ENCODE results near the gene ZDHHC16.

The ZDHHC16 gene

DNA sequence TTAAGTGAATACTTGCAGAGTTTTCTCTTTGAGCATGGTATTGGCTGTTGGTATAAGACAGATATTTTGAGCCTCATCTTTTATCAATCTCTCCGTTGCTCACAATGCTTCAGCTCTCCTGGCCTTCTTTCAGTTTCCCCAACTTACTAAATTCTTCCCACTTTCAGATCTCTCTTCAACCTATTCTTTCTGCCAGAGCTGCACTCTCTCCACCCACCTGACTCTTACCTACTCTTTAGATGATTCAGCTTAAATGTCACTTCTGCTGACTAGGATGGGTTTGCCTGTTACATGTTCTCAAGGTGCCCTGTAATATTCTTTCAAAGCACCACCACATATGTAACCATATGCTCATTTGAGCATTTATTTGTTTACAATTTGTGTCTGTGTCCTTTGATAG is 1.8 kb upstream of the ZDHHC16 start:
- Histone ChIP-seq H3K9ac (ENCODE audit: low read depth, low read length) (no peak overlapping the region), H3K4me3 (ENCODE audit: low read depth, low read length) (no peak overlapping the region), H3K36me3 (ENCODE audit: control insufficient read depth, insufficient read depth, low read length) (peaks cover 4% of the 10 kb centered on the region), H3K27me3 (ENCODE audit: control insufficient read depth, insufficient read depth, low read length) (no peaks in the 10 kb centered on the region), H3K4me1 (ENCODE audit: control insufficient read depth, insufficient read depth, low read length) (no peaks in the 10 kb centered on the region), H3K9me3 (ENCODE audit: control insufficient read depth, insufficient read depth, low read length) (no peaks in the 10 kb centered on the region)

DNA sequence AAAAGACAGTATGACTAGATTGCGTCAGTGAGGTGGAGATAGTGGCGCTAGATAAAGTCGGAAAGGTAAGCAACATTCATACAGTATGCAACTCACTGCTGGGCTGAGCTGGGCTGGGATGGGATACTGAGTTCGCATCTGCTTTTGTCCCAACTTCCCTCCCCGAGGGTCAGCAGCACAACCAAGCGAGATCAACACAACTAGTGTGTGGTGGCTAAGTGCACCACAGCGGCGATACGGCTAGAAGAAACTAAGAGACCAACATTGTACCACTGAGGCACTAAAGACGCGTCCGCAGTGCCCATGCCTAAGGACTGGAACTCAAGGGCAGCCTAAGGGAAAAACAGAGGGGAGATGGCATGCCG is 636 bp upstream of the ZDHHC16 start:
- Histone ChIP-seq H3K4me1 (ENCODE audit: control insufficient read depth, insufficient read depth, low read length) (no peaks in the 10 kb centered on the region), H3K9ac (ENCODE audit: low read depth, low read length) (peak overlapping the region; percentile 86), H3K36me3 (ENCODE audit: control insufficient read depth, insufficient read depth, low read length) (no peaks in the 10 kb centered on the region)

GRCh38 chr10:97450828-97451227 is 4.9 kb downstream of the ZDHHC16 start:
- Histone ChIP-seq H3K36me3 (ENCODE audit: control insufficient read depth, insufficient read depth, low read length) (peaks cover 13% of the 10 kb centered on the region), H3K9ac (ENCODE audit: low read depth, low read length) (no peak overlapping the region), H3K9me3 (ENCODE audit: control insufficient read depth, insufficient read depth, low read length) (no peaks in the 10 kb centered on the region), H3K4me3 (ENCODE audit: low read depth, low read length) (no peak overlapping the region), H3K4me1 (ENCODE audit: control insufficient read depth, insufficient read depth, low read length) (no peaks in the 10 kb centered on the region), H3K27me3 (ENCODE audit: control insufficient read depth, insufficient read depth, low read length) (no peaks in the 10 kb centered on the region)

More for the DNA sequence above, 636 bp upstream of the ZDHHC16 start:
- Histone ChIP-seq H3K4me3 (ENCODE audit: low read depth, low read length) (peak overlapping the region; percentile 99), H3K27me3 (ENCODE audit: control insufficient read depth, insufficient read depth, low read length) (no peaks in the 10 kb centered on the region), H3K9me3 (ENCODE audit: control insufficient read depth, insufficient read depth, low read length) (no peaks in the 10 kb centered on the region)

DNA sequence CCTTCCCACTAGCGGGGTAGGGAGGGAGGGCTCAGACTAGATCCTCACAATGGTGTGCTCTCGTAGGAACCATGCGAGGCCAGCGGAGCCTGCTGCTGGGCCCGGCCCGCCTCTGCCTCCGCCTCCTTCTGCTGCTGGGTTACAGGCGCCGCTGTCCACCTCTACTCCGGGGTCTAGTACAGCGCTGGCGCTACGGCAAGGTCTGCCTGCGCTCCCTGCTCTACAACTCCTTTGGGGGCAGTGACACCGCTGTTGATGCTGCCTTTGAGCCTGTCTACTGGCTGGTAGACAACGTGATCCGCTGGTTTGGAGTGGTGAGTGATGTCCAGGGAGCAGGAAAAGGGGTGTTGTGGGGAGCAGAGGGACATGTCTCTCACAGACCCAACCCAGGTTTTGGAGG is 5.6 kb downstream of the ZDHHC16 start:
- Histone ChIP-seq H3K36me3 (ENCODE audit: control insufficient read depth, insufficient read depth, low read length) (peaks cover 13% of the 10 kb centered on the region), H3K27me3 (ENCODE audit: control insufficient read depth, insufficient read depth, low read length) (no peaks in the 10 kb centered on the region), H3K9me3 (ENCODE audit: control insufficient read depth, insufficient read depth, low read length) (no peaks in the 10 kb centered on the region), H3K4me3 (ENCODE audit: low read depth, low read length) (no peak overlapping the region), H3K4me1 (ENCODE audit: control insufficient read depth, insufficient read depth, low read length) (no peaks in the 10 kb centered on the region), H3K9ac (ENCODE audit: low read depth, low read length) (no peak overlapping the region)

GRCh38 chr10:97452352-97452751 is 6.4 kb downstream of the ZDHHC16 start:
- Histone ChIP-seq H3K27me3 (ENCODE audit: control insufficient read depth, insufficient read depth, low read length) (no peaks in the 10 kb centered on the region), H3K4me1 (ENCODE audit: control insufficient read depth, insufficient read depth, low read length) (no peaks in the 10 kb centered on the region), H3K9me3 (ENCODE audit: control insufficient read depth, insufficient read depth, low read length) (no peaks in the 10 kb centered on the region), H3K4me3 (ENCODE audit: low read depth, low read length) (no peak overlapping the region), H3K9ac (ENCODE audit: low read depth, low read length) (no peak overlapping the region), H3K36me3 (ENCODE audit: control insufficient read depth, insufficient read depth, low read length) (peaks cover 19% of the 10 kb centered on the region)

DNA sequence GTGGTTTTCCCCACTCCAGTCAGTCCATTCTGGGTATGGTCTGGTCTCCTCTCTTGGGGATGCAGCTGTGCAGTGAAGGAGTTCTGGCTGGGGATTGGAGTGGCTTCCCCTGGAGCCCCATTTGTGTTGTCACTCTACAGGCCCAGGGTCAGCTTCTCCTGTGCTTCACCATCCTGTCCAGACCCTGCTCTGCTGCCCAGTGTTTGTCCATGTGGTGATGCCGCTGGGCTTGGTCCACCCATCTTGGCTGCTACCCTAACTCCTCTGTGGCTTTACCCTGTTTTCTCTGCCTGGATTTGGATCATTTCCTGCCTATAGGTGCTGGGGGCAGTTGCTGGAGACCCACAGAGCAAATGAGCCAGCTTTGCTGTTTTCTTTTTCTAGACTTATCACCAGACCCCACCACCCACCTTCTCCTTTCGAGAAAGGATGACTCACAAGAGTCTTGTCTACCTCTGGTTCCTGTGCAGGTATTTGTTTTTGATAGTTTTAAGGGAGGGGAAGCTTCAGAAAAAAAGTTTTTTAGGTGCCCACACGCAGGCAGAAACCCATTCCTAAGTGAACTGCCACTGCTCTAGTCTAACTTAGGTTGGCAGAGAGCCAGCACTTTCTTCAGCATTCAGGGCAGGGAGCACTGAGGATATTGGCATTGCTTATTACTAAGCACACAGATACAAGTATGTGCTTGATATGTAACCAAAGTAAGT is 8.5 kb downstream of the ZDHHC16 start:
- H3K9me3 ChIP-seq (ENCODE audit: control insufficient read depth, insufficient read depth, low read length), result no peaks in the 10 kb centered on the region
- no peaks in the 10 kb centered on the region for H3K27me3 ChIP-seq (ENCODE audit: control insufficient read depth, insufficient read depth, low read length)
- peaks cover 37% of the 10 kb centered on the region for H3K36me3 ChIP-seq (ENCODE audit: control insufficient read depth, insufficient read depth, low read length)
- H3K4me1 ChIP-seq (ENCODE audit: control insufficient read depth, insufficient read depth, low read length), result no peaks in the 10 kb centered on the region
- no peak overlapping the region for H3K9ac ChIP-seq (ENCODE audit: low read depth, low read length)
- no peak overlapping the region for H3K4me3 ChIP-seq (ENCODE audit: low read depth, low read length)

DNA sequence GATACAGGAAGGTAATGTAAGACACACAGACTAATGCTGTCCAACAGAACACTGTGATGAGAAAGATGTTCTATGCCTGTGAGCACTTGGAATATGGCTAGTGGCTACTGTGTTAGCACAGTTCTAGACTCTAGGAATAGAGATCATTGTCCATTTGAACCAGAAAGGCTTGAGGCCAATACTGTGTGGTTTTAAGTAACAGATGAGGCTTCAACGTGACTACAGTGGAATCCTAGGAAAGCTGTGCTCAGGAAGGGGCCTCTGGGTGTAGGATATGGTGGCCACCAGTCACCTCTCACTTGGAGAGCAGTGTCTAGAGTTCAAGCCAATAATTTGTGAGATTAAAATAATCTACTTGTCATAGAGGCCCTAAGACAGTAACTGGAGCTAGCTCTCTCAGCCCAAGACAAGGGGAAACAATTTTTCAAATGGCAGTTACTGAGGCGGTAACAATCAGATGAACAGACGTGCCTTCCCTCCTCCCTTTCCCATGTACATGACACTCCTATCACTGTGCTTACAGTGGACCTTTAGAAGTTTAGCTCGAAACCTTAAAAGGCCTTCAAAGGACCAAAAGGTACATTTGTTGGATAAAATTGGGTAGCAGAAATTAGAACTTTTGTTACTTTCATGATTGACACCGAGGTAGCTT is 10.2 kb downstream of the ZDHHC16 start:
- Histone ChIP-seq H3K9me3 (ENCODE audit: control insufficient read depth, insufficient read depth, low read length) (no peaks in the 10 kb centered on the region), H3K4me1 (ENCODE audit: control insufficient read depth, insufficient read depth, low read length) (no peaks in the 10 kb centered on the region), H3K36me3 (ENCODE audit: control insufficient read depth, insufficient read depth, low read length) (peaks cover 50% of the 10 kb centered on the region), H3K27me3 (ENCODE audit: control insufficient read depth, insufficient read depth, low read length) (no peaks in the 10 kb centered on the region), H3K9ac (ENCODE audit: low read depth, low read length) (no peak overlapping the region), H3K4me3 (ENCODE audit: low read depth, low read length) (no peak overlapping the region)

GRCh38 chr10:97456686-97457065 is 10.7 kb downstream of the ZDHHC16 start:
- H3K9ac ChIP-seq (ENCODE audit: low read depth, low read length), result no peak overlapping the region
- H3K4me1 ChIP-seq (ENCODE audit: control insufficient read depth, insufficient read depth, low read length), result no peaks in the 10 kb centered on the region
- peaks cover 52% of the 10 kb centered on the region for H3K36me3 ChIP-seq (ENCODE audit: control insufficient read depth, insufficient read depth, low read length)
- H3K4me3 ChIP-seq (ENCODE audit: low read depth, low read length), result no peak overlapping the region
- no peaks in the 10 kb centered on the region for H3K27me3 ChIP-seq (ENCODE audit: control insufficient read depth, insufficient read depth, low read length)
- no peaks in the 10 kb centered on the region for H3K9me3 ChIP-seq (ENCODE audit: control insufficient read depth, insufficient read depth, low read length)

GRCh38 chr10:97459111-97459510 is 13.1 kb downstream of the ZDHHC16 start:
- Histone ChIP-seq H3K27me3 (ENCODE audit: control insufficient read depth, insufficient read depth, low read length) (no peaks in the 10 kb centered on the region), H3K4me1 (ENCODE audit: control insufficient read depth, insufficient read depth, low read length) (no peaks in the 10 kb centered on the region), H3K9ac (ENCODE audit: low read depth, low read length) (no peak overlapping the region), H3K4me3 (ENCODE audit: low read depth, low read length) (no peak overlapping the region), H3K36me3 (ENCODE audit: control insufficient read depth, insufficient read depth, low read length) (peaks cover 67% of the 10 kb centered on the region), H3K9me3 (ENCODE audit: control insufficient read depth, insufficient read depth, low read length) (no peaks in the 10 kb centered on the region)

DNA sequence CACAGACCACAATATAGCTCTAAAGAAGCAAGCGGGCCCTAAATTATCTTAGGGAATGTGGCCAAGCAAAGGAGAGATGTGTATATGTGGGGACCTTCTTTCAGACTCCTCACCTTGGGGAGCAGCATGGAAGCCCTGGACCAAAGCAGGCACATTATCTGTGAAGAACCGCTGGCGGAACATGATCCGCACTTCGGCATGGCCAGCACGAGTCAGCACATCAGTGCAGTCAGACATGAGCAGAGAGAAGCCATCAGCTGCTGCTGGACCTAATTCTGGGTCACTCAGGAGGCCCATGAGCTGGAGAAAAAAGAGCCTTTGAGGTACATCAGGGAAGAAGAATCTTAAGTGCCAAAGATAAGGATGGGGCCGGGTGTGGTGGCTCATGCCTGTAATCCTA is 14.0 kb downstream of the ZDHHC16 start:
- Histone ChIP-seq H3K9me3 (ENCODE audit: control insufficient read depth, insufficient read depth, low read length) (no peaks in the 10 kb centered on the region), H3K4me3 (ENCODE audit: low read depth, low read length) (no peak overlapping the region), H3K27me3 (ENCODE audit: control insufficient read depth, insufficient read depth, low read length) (no peaks in the 10 kb centered on the region), H3K9ac (ENCODE audit: low read depth, low read length) (no peak overlapping the region), H3K4me1 (ENCODE audit: control insufficient read depth, insufficient read depth, low read length) (no peaks in the 10 kb centered on the region), H3K36me3 (ENCODE audit: control insufficient read depth, insufficient read depth, low read length) (peaks cover 61% of the 10 kb centered on the region)

GRCh38 chr10:97462309-97462708 is 16.3 kb downstream of the ZDHHC16 start:
- no peak overlapping the region for H3K4me3 ChIP-seq (ENCODE audit: low read depth, low read length)
- no peak overlapping the region for H3K9ac ChIP-seq (ENCODE audit: low read depth, low read length)
- H3K27me3 ChIP-seq (ENCODE audit: control insufficient read depth, insufficient read depth, low read length), result no peaks in the 10 kb centered on the region
- H3K9me3 ChIP-seq (ENCODE audit: control insufficient read depth, insufficient read depth, low read length), result no peaks in the 10 kb centered on the region
- no peaks in the 10 kb centered on the region for H3K4me1 ChIP-seq (ENCODE audit: control insufficient read depth, insufficient read depth, low read length)
- peaks cover 70% of the 10 kb centered on the region for H3K36me3 ChIP-seq (ENCODE audit: control insufficient read depth, insufficient read depth, low read length)

- H3K9ac ChIP-seq (ENCODE audit: low read depth, low read length), result no peak overlapping the region
- no peaks in the 10 kb centered on the region for H3K4me1 ChIP-seq (ENCODE audit: control insufficient read depth, insufficient read depth, low read length)
- no peaks in the 10 kb centered on the region for H3K27me3 ChIP-seq (ENCODE audit: control insufficient read depth, insufficient read depth, low read length)
- no peaks in the 10 kb centered on the region for H3K9me3 ChIP-seq (ENCODE audit: control insufficient read depth, insufficient read depth, low read length)
- H3K4me3 ChIP-seq (ENCODE audit: low read depth, low read length), result no peak overlapping the region
- H3K36me3 ChIP-seq (ENCODE audit: control insufficient read depth, insufficient read depth, low read length), result peaks cover 71% of the 10 kb centered on the region
Measured at GRCh38 chr10:97463363-97464132, 17.6 kb downstream of the ZDHHC16 start.

Measured in iPS-15b (cell line).